ENCODE measurements around the gene CCSAP.
A peak's percentile ranks its signal among the peaks of the same experiment; 100 is the strongest.

Gene CCSAP

GRCh38 chr1:229285440-229285839 lies 57.4 kb downstream of the CCSAP start:
- DNase-seq = no peak

GRCh38 chr1:229284887-229285286 lies 58.0 kb downstream of the CCSAP start:
- no peak for DNase-seq

- no peak for DNase-seq
Observed at GRCh38 chr1:229283183-229283611, 59.6 kb downstream of the CCSAP start.

- DNase-seq = no peak
Observed at GRCh38 chr1:229282295-229282823, 60.5 kb downstream of the CCSAP start.

GRCh38 chr1:229281339-229281926 lies 61.4 kb downstream of the CCSAP start:
- DNase-seq = no peak

- DNase-seq = no peak
Observed at GRCh38 chr1:229280921-229281320, 61.9 kb downstream of the CCSAP start.

GRCh38 chr1:229280037-229280828 lies 62.6 kb downstream of the CCSAP start:
- no peak for DNase-seq

- no peak for DNase-seq
Observed at GRCh38 chr1:229279242-229279641, 63.6 kb downstream of the CCSAP start.

GRCh38 chr1:229278120-229278741 lies 64.6 kb downstream of the CCSAP start:
- DNase-seq = no peak

GRCh38 chr1:229275005-229275404 lies 67.8 kb downstream of the CCSAP start:
- no peak for DNase-seq

GRCh38 chr1:229273507-229274232 lies 69.2 kb downstream of the CCSAP start:
- DNase-seq = no peak

GRCh38 chr1:229272164-229273158 lies 70.4 kb downstream of the CCSAP start:
- no peak for DNase-seq

GRCh38 chr1:229271448-229272159 lies 71.2 kb downstream of the CCSAP start:
- peak; percentile 17 for DNase-seq
